PC-9 (cell line): ENCODE results near the gene PTPRCAP.

ENCODE experiments used
- EZH2 ChIP-seq: fragments of 200-600 bp; sonication (generic); IDR thresholded peaks from 2 replicates; pipeline ENCODE4 v1.8.0; 2017; ENCODE audit warnings: antibody characterized with exemption, low read depth
- TF ChIP-seq, protein P1 (sequence below): fragments of 200-600 bp; sonication (generic); conservative IDR thresholded peaks from 2 replicates; pipeline ENCODE4 v1.6.1; 2017; ENCODE audit warnings: mixed run types, antibody characterized with exemption, mild to moderate bottlenecking, moderate library complexity

DNA sequence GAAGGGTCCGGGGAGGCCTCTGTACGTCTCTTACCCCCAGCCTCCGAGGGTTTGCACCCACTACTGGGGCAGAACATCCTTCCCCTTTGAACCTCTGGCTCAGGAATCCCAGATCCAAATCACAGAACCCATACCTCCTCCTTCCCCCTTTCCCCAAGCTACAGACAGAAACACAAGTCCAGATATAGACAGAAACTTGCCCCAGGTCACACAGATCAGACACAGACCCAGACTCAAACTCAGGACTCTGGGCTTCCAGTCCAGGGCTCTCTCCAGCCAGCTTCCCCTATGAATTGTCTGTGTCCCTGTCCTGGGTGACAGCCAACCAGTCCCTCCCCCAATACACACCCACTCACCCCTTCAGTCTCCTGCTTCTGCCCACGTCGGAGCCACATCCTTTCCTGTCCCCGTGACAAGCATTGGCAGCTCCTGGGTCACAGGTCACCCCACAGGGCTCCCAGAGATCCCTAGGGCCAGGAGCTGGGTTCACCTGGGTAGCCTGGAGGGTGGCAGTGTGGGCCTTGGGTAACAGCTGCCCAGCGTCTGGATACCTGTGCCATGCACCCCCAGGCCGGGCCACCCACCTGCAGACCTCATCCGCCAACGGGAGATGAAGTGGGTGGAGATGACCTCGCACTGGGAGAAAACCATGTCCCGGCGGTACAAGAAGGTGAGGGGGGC is 32.8 kb downstream of the PTPRCAP start:
- TF ChIP-seq, protein P1, sequence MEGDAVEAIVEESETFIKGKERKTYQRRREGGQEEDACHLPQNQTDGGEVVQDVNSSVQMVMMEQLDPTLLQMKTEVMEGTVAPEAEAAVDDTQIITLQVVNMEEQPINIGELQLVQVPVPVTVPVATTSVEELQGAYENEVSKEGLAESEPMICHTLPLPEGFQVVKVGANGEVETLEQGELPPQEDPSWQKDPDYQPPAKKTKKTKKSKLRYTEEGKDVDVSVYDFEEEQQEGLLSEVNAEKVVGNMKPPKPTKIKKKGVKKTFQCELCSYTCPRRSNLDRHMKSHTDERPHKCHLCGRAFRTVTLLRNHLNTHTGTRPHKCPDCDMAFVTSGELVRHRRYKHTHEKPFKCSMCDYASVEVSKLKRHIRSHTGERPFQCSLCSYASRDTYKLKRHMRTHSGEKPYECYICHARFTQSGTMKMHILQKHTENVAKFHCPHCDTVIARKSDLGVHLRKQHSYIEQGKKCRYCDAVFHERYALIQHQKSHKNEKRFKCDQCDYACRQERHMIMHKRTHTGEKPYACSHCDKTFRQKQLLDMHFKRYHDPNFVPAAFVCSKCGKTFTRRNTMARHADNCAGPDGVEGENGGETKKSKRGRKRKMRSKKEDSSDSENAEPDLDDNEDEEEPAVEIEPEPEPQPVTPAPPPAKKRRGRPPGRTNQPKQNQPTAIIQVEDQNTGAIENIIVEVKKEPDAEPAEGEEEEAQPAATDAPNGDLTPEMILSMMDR, result no peak
- TF ChIP-seq EZH2, result no peak
